Breast epithelium (tissue), 3 donors: ENCODE data around the gene KCNK5.

Experiments
- CTCF ChIP-seq, 3 donors: fragments of 450-650 bp; IDR thresholded peaks; one replicate each; pipeline ENCODE4 v1.5.1; 2016 to 2017; ENCODE audit warnings: antibody characterized with exemption in 3 of 3, mild to moderate bottlenecking in 3 of 3, moderate library complexity in 3 of 3
- POLR2AphosphoS5 ChIP-seq, 3 donors: sonication (generic); formaldehyde crosslinking; IDR thresholded peaks; one replicate each; pipeline ENCODE4 v1.6.1; 2017; ENCODE audit warnings: antibody characterized with exemption in 3 of 3

DNA sequence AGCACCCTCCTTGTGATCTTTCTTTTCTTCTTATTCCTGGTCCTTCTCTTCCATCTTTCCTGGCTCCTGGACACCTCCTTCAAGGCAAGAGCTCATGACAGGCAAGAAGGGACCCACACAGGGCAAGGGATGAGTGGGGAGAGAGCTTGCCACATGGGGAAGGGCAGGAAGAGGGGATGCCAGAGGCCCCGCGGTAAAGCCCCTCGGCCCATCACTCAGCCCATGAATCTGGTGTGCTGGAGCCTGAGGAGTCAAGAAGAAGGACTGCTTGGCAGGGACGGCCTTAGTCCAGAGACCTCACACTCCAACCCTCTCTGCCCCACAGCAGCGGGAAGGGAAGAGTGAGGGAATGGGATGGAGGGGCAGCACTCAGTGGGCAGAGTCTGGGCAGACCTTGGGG is 62.0 kb downstream of the KCNK5 start:
- TF ChIP-seq POLR2AphosphoS5 (IDR thresholded peaks at IDR 0.05): no peak
- TF ChIP-seq CTCF (IDR thresholded peaks at IDR 0.05): no peak
